Breast epithelium (tissue), 4 donors: Measurements from ENCODE around the gene CCDC57. TPM values are rescaled to one million over a fixed set of nuclear protein-coding genes. Genes with fewer than 3 reads are reported as not detected.

Source experiments
- DNase-seq, 2 donors: peaks; one replicate each; pipeline ENCODE4 v3.0.0-alpha.2; 2019; ENCODE audit warnings: low spot score in 2 of 2
- H3K27ac ChIP-seq, 2 donors: fragments of 200-600 bp; sonication (generic) in 1 of 2; one replicate each; pipeline ENCODE4 v1.5.1; 2016 to 2019; ENCODE audit warnings: mild to moderate bottlenecking in 1 of 2
- H3K27me3 ChIP-seq, 2 donors: fragments of 200-600 bp; sonication (generic) in 1 of 2; one replicate each; pipeline versions ENCODE4 v1.5.1 to v1.6.0; 2017 to 2019; ENCODE audit warnings: control low read depth in 1 of 2, mild to moderate bottlenecking in 1 of 2
- H3K36me3 ChIP-seq: fragments of 200-600 bp; one replicate; pipeline ENCODE4 v1.5.1; 2019
- H3K4me1 ChIP-seq, 2 donors: fragments of 200-600 bp; sonication (generic); one replicate each; pipeline ENCODE4 v1.5.1; 2016 to 2019; ENCODE audit warnings: control low read depth in 1 of 2
- H3K4me3 ChIP-seq, 3 donors: fragments of 200-600 bp; sonication (generic); 1 replicate in 2 of 3; 2 replicates in 1 of 3; pipeline ENCODE4 v1.5.1; 2016 to 2019; ENCODE audit warnings: mild to moderate bottlenecking in 3 of 3, moderate library complexity in 2 of 3
- H3K9me3 ChIP-seq, 2 donors: fragments of 200-600 bp; sonication (generic) in 1 of 2; one replicate each; pipeline ENCODE4 v1.5.1; 2016 to 2019; ENCODE audit warnings: control low read depth in 1 of 2
- CTCF ChIP-seq, 3 donors: fragments of 450-650 bp; IDR thresholded peaks; one replicate each; pipeline ENCODE4 v1.5.1; 2016 to 2017; ENCODE audit warnings: antibody characterized with exemption in 3 of 3, mild to moderate bottlenecking in 3 of 3, moderate library complexity in 3 of 3
- POLR2A ChIP-seq: fragments of 450-650 bp; IDR thresholded peaks from one replicate; pipeline ENCODE4 v1.6.1; 2016; ENCODE audit warnings: antibody characterized with exemption, mild to moderate bottlenecking, moderate library complexity
- POLR2AphosphoS5 ChIP-seq, 3 donors: sonication (generic); formaldehyde crosslinking; IDR thresholded peaks; one replicate each; pipeline ENCODE4 v1.6.1; 2017; ENCODE audit warnings: antibody characterized with exemption in 3 of 3
- intact Hi-C: fragments of 100-400 bp; cut with DNase I; formaldehyde crosslinking; loops from one replicate; pipeline ENCODE4 v1.15.1; 2023; ENCODE audit warnings: low total_unique reads
- total RNA-seq, 3 donors: library from RNA; depleted of rRNA; stranded (reverse); fragments of >200 nt; gene quantifications; one replicate each; pipeline ENCODE4 v1.1.0, GENCODE V29; 2016

Gene CCDC57
- total RNA-seq, 3 donors from 2014 or later, result 13.4 to 56.9 (median 52.8) TPM

- intact Hi-C loops, result no loop called here
- Histone ChIP-seq H3K36me3 (peaks cover 26% of the 10 kb centered on the region), H3K4me3 (no peak overlapping the region), H3K27ac (no peak overlapping the region), H3K4me1 (peaks cover 8 to 10% of the 10 kb centered on the region in 2 donors), H3K27me3 (no peaks in the 10 kb centered on the region), H3K9me3 (no peaks in the 10 kb centered on the region)
- no peak for TF ChIP-seq POLR2A
- TF ChIP-seq POLR2AphosphoS5 (IDR thresholded peaks at IDR 0.05), result no peak
- TF ChIP-seq CTCF (IDR thresholded peaks at IDR 0.05), result no peak
- DNase-seq, result no peak
Measured at GRCh38 chr17:82092094-82092586, 120.5 kb downstream of the CCDC57 start.

GRCh38 chr17:82091264-82092066 lies 121.2 kb downstream of the CCDC57 start:
- TF ChIP-seq POLR2A (no peak), CTCF (IDR thresholded peaks at IDR 0.05) (no peak), POLR2AphosphoS5 (IDR thresholded peaks at IDR 0.05) (no peak)
- no peak overlapping the region for H3K4me3 ChIP-seq
- no peaks in the 10 kb centered on the region for H3K27me3 ChIP-seq
- intact Hi-C loops, result no loop called here
- H3K27ac ChIP-seq, result no peak overlapping the region
- no peak for DNase-seq
- H3K9me3 ChIP-seq, result no peaks in the 10 kb centered on the region
- H3K36me3 ChIP-seq, result peaks cover 33% of the 10 kb centered on the region
- H3K4me1 ChIP-seq, result peaks cover 2 to 3% of the 10 kb centered on the region in 2 donors

GRCh38 chr17:82090549-82091263 lies 121.9 kb downstream of the CCDC57 start:
- no peaks in the 10 kb centered on the region for H3K4me1 ChIP-seq
- no peaks in the 10 kb centered on the region for H3K27me3 ChIP-seq
- H3K9me3 ChIP-seq, result no peaks in the 10 kb centered on the region
- intact Hi-C loops, result no loop called here
- TF ChIP-seq POLR2A (no peak), CTCF (IDR thresholded peaks at IDR 0.05) (no peak), POLR2AphosphoS5 (IDR thresholded peaks at IDR 0.05) (peak in 1 of 3 donors; percentile 2)
- H3K27ac ChIP-seq, result no peak overlapping the region
- DNase-seq, result no peak
- peaks cover 38% of the 10 kb centered on the region for H3K36me3 ChIP-seq
- H3K4me3 ChIP-seq, result no peak overlapping the region

DNA sequence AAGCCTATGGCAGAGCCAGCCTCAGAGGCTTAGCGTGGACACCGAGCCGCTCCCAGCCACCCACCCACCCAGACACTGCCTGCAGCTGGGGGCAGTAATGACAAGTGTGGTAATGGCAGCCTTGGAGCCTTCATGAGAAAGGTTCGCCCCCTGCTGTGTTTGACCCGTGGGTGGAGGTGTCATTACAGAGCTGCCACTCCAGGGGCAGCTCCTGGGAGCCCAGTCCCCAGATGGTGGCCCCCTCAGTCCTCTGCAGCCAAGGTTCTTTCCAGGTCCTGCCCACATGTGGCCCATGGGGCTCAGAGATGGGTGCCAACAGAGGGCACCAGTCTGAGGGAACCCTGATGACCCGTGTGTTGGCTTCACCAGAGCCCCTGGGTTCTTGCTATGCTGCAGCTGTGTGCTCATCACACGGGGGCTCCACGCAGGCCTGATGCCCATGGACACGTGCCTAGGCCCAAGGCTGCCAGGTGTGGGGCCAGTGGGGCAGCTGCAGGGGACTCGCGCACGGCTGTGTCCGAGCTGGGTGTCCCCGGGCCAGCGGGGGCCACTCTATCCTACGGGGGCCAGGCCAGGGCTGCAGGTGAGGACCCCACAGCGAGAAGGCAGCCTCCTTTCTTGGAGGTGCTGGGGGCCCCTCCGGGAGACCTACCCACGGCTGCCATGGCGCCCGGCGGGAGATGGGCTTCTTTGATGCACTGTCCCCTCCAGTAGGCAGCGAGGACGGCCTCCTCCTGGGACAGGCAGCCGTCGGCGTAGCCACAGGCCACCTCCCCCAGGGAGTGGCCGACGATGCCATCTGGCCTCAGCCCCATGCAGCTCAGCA lies 122.7 kb downstream of the CCDC57 start:
- H3K4me1 ChIP-seq, result no peaks in the 10 kb centered on the region
- DNase-seq, result no peak
- H3K36me3 ChIP-seq, result peaks cover 43% of the 10 kb centered on the region
- no peaks in the 10 kb centered on the region for H3K27me3 ChIP-seq
- H3K9me3 ChIP-seq, result no peaks in the 10 kb centered on the region
- intact Hi-C loops, result loop anchor here (10.0 kb wide), 1 partner anchor 55 kb away; the partner anchor contains the start of genes DCXR and RAC3
- TF ChIP-seq POLR2AphosphoS5 (IDR thresholded peaks at IDR 0.05), result no peak
- no peak for TF ChIP-seq CTCF (IDR thresholded peaks at IDR 0.05)
- TF ChIP-seq POLR2A, result no peak
- no peak overlapping the region for H3K27ac ChIP-seq
- no peak overlapping the region for H3K4me3 ChIP-seq
